ENCODE data around the gene EPB41. TPM values are rescaled to one million over a fixed set of nuclear protein-coding genes. Genes with fewer than 3 reads are reported as not detected.
"Not testable (repeated sequence)": the region's sequence is repeated elsewhere in the genome, so short reads cannot be mapped to it uniquely, and the experiment has no call there.

EPB41 gene
- total RNA-seq, 1 donor from 2014 or later = 33.3 TPM

- no peak for DNase-seq (ENCODE audit: low read depth in 2 of 2)
Measured at GRCh38 chr1:29105822-29106221, 191.5 kb downstream of the EPB41 start.

DNA sequence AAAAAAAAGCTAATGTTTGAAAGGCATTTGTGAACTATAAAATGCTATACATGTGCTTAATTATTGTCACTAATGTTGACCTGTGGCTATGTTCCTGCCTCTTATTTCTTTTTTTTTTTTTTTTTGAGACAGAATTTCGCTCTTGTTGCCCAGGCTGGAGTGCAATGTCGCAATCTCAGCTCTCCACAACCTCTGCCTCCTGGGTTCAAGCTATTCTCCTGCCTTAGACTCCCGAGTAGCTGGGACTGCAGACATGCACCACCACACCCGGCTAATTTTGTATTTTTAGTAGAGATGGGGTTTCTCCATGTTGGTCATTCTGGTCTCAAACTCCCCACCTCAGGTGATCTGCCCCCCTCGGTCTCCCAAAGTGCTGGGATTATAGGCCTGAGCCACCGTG is 193.7 kb downstream of the EPB41 start:
- DNase-seq (ENCODE audit: low read depth in 2 of 2) = not testable (repeated sequence)

- DNase-seq (ENCODE audit: low read depth in 2 of 2) = no peak
Measured at GRCh38 chr1:29112705-29113412, 198.5 kb downstream of the EPB41 start.

GRCh38 chr1:29113413-29114117 is 199.2 kb downstream of the EPB41 start:
- no peak for DNase-seq (ENCODE audit: low read depth in 2 of 2)

DNA sequence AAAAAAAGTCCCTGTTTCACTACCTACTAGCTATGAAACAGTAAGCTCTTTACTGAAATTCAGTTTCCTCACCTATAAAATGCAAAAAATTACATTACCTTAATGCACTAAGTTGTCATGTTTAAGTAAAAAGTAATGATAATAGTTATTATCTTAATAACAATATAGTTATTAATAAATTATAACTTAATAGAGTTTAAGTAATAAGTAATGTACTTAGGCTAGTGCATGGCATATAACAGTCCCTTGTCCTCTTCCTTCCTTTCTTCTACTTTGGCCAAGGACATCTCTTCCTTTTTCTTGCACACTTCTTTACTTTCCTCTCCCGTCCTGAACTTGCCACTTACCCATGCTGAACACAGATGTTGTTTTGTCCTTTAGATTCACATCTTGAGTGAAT is 200.3 kb downstream of the EPB41 start:
- DNase-seq (ENCODE audit: low read depth in 2 of 2) = no peak

- DNase-seq (ENCODE audit: low read depth in 2 of 2) = no peak
Measured at GRCh38 chr1:29117381-29117780, 203.0 kb downstream of the EPB41 start.

GRCh38 chr1:29119121-29119929 is 205.0 kb downstream of the EPB41 start:
- DNase-seq (ENCODE audit: low read depth in 2 of 2) = no peak

DNA sequence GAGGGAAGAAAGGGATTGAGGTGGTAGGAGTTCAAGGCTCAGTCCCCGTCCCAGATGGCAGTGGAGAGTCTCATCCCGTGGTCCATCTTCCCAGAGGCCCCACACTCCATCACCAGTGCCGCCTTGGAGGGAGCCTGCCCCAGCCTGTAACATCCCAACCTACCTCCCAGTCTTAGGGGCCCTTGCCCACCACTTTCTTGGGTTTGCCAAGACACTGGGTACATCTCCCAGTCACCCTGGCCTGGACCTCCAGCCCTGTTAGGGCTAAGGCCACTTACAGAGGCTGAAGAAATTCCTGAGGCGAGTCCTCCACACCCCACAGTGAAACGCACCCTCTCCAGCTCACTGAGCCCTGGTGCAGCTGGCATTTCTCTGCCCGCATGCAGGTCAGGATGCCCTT is 206.0 kb downstream of the EPB41 start:
- no peak for DNase-seq (ENCODE audit: low read depth in 2 of 2)

DNA sequence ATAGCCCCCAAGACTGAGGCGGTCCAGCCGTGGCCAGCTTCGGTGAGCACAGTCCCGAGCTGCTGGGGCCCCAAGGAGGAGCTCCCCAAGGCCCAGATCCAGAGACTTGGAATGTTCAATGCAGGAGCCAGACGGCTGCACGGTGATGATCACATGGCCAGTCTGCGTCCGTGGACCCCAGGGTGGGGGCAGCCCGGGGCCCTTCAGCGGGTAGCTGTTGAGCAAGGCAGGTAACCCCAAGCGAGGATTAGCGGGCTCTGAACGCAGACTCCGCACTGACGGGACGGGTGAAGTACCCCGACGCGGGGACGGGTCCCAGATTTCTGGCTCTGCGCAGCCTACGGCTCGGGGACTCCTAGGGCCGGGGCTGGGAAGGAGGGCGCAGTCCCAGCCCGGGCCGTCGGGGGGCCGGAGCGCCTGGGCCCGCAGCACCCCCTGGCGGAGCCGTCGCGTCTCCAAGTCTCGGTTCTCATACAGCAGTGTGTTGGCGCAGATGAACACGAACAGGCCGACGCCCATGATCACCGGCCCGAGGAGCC is 206.6 kb downstream of the EPB41 start:
- DNase-seq (ENCODE audit: low read depth in 2 of 2) = peak; percentile 27 to 64

GRCh38 chr1:29121516-29121935 is 207.2 kb downstream of the EPB41 start:
- DNase-seq (ENCODE audit: low read depth in 2 of 2) = no peak

DNA sequence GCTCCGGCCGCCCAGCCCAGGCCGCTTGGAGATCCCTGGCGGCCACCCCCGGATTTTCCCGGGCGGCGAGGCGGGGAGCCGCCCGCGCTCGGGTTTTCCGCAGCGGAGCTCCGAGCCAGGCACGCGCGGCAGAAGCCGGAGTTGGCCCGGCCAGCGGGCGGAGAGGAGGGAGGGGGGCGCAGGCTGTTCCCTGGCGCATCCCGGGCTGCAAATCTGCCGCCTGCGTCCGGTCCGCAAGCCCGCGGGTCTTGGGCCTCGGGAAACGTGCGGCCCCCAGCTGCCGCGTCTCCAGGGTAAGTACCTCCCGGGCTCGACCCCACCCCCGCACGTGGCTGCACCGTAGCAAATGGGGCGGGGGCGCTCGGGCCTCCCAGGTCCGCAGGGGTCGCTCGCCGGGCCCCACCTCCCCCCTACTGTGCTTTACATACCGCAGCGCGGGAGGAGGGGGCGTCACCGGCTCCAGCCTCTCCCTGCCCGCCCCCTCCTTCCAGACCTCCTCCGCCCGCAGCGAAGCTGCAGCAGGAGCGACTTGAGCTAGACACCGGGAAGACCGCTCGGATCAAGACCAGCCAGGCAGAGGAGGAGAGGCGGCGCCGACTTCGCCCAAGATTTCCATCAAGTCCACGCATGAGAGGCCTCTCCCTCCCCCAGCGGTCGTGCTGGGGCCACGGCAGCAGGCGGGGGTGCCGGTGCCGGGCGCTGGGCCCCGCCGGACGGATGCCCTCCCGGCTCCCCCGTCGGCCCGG is 207.7 kb downstream of the EPB41 start:
- DNase-seq (ENCODE audit: low read depth in 2 of 2) = peak in 1 of 2 donors; percentile 33

- DNase-seq (ENCODE audit: low read depth in 2 of 2) = no peak
Measured at GRCh38 chr1:29122682-29123052, 208.3 kb downstream of the EPB41 start.

DNA sequence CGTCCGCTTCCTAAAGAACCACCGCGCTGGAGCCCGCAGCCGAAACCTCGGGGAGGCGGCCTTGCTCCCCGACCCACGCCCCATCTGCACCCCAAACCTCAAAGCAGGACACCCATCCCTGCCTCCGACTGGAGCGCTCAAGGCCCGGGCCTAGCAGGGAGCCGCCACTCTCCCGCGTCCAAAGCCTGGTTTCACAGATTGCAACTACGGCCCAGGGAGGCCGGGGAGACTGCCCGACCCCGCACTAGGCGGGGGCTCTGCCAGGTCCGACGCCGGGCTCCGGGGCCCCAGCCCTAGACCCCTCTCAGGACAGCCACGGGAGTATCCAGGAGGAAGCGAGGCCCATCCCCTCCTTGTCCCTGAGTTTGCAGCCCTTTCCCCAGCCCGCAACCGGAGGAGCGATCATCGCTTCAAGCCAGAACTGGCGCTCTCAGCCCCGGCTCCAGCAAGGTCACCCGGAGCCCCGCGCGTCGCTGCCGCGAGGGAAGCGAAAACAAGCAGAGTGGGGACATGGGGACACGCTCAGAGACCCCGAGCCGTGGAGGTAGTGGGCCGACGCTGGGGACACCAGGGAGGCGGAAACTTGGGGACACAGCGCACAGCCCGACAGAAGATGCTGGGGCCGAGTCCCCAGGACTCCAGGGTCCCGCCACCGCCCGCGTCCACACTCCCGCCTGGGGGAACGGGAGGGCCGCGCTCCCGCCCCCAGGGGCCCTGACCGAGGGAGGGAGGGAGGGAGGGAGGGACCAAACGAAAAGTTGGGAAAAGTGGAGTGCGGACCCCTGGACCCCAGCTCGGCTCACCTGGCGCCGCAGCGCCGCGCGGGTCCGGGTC is 208.9 kb downstream of the EPB41 start:
- peak in 1 of 2 donors; percentile 28 for DNase-seq (ENCODE audit: low read depth in 2 of 2)

- no peak for DNase-seq (ENCODE audit: low read depth in 2 of 2)
Measured at GRCh38 chr1:29123887-29124365, 209.6 kb downstream of the EPB41 start, which contains the start of gene TMEM200B. Gene TMEM200B, minus strand, starts transcription at chr1:29123903. Its CDS starts 2,075 bp downstream, at chr1:29121828.

- DNase-seq (ENCODE audit: low read depth in 2 of 2) = peak; percentile 48 to 89
Measured at GRCh38 chr1:29124366-29125236, 210.2 kb downstream of the EPB41 start.

- no peak for DNase-seq (ENCODE audit: low read depth in 2 of 2)
Measured at GRCh38 chr1:29125237-29125641, 210.9 kb downstream of the EPB41 start.

DNA sequence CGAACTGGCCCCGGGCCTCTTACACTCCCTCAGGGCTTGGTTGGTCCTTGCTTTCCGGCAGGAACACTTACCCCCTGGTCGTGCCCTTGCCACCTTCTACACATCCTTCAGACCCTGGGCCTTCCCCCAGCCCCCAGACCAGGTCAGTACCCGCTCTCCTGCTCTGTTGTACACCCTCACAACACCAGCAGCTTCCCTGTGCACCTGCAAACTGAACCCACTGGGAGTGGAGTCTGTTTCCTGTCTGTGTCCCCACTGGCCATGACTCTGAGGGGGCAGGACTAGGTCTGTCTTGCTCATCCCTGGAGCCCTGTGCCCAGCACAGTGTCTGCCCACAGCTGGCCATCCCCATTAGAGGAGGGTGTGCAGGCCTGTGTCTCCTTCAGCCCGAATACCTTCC is 211.4 kb downstream of the EPB41 start:
- DNase-seq (ENCODE audit: low read depth in 2 of 2) = no peak

DNA sequence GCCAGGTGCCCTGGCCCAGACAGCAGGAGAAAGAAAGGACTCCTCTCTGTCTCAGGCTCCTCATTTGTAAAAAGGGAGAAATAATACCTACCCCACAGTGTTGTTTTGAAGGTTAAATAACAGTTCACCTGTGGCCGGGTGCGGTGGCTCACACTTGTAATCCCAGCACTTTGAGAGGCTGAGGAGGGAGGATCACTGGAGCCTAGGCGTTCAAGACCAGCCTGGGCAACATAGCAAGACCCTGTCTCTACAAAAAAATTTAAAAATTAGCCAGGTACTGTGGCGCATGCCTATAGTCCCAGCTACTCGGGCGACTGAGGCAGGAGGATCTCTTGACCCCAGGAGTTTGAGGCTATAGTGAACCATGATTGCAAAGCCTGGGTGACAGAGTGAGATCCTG is 211.8 kb downstream of the EPB41 start:
- no peak for DNase-seq (ENCODE audit: low read depth in 2 of 2)

DNA sequence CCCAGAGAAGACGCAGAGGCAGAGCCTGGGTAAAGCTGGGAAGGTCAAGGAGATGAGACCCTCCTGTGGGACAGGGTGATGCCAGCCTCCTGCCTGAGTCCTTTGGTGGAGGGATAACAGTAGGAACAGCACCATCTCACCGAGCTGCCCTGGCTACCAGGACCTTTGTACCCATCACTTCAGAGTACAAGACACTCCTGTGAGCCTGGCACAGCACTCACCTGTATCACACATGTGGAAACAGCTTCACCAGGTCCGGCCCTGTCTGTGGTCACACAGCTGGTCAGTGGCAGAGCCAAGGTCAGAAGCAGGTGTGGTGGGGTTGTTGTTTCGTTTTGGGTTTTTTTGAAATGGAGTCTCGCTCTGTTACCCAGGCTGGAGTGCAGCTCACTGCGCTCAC is 214.4 kb downstream of the EPB41 start:
- DNase-seq (ENCODE audit: low read depth in 2 of 2) = no peak

Data from lung microvascular endothelial cell (primary cell).